Endodermal cell (in vitro differentiated cells): Measurements from ENCODE around the gene PRLH. TPM values are rescaled to one million over a fixed set of nuclear protein-coding genes. Genes with fewer than 3 reads are reported as not detected.

Experiments
- DNase-seq: peaks from one replicate; pipeline ENCODE4 v3.0.0-alpha.2; 2017
- H3K27ac ChIP-seq: 2 replicates; pipeline ENCODE4 v1.5.1; 2013; ENCODE audit warnings: mild to moderate bottlenecking, low read depth, low read length, moderate library complexity
- H3K27me3 ChIP-seq: 2 replicates; pipeline ENCODE4 v1.6.1; 2013; ENCODE audit warnings: mild to moderate bottlenecking, low read length, moderate library complexity; ENCODE audit not compliant: insufficient read depth, control insufficient read depth, poor library complexity, severe bottlenecking
- H3K36me3 ChIP-seq: 2 replicates; pipeline ENCODE4 v1.7.0; 2013; ENCODE audit warnings: mild to moderate bottlenecking, low read length, moderate library complexity; ENCODE audit not compliant: control insufficient read depth, insufficient read depth
- H3K4me1 ChIP-seq: one replicate; pipeline ENCODE4 v1.7.0; 2013; ENCODE audit warnings: low read length; ENCODE audit not compliant: control insufficient read depth, insufficient read depth
- H3K4me3 ChIP-seq: 2 replicates; pipeline ENCODE4 v1.5.1; 2013; ENCODE audit warnings: mild to moderate bottlenecking, low read length, moderate library complexity
- H3K9ac ChIP-seq: 2 replicates; pipeline ENCODE4 v1.6.1; 2013; ENCODE audit warnings: mild to moderate bottlenecking, low read length, moderate library complexity; ENCODE audit not compliant: poor library complexity, severe bottlenecking; ENCODE audit errors: extremely low read depth
- H3K9me3 ChIP-seq: 2 replicates; pipeline ENCODE4 v1.6.1; 2013; ENCODE audit warnings: mild to moderate bottlenecking, low read length, moderate library complexity; ENCODE audit not compliant: control insufficient read depth
- H3K27ac Mint-ChIP-seq: 2 replicates; pipeline ENCODE4 v1.8.0; 2020; ENCODE audit warnings: mixed read lengths
- H3K27me3 Mint-ChIP-seq: 2 replicates; pipeline ENCODE4 v1.8.0; 2021; ENCODE audit warnings: mild to moderate bottlenecking, mixed read lengths; ENCODE audit not compliant: insufficient read depth
- H3K36me3 Mint-ChIP-seq: 2 replicates; pipeline ENCODE4 v1.8.0; 2020; ENCODE audit warnings: low read depth, mixed read lengths
- H3K4me1 Mint-ChIP-seq: 2 replicates; pipeline ENCODE4 v1.8.0; 2020; ENCODE audit warnings: mixed read lengths
- H3K4me3 Mint-ChIP-seq: 2 replicates; pipeline ENCODE4 v1.8.0; 2020; ENCODE audit warnings: mild to moderate bottlenecking, moderate library complexity, mixed read lengths
- H3K9me3 Mint-ChIP-seq: 2 replicates; pipeline ENCODE4 v1.8.0; 2020; ENCODE audit warnings: mild to moderate bottlenecking, mixed read lengths
- CTCF ChIP-seq: fragments of 200-600 bp; sonication (generic); conservative IDR thresholded peaks from 2 replicates; pipeline ENCODE4 v1.5.0; 2021; ENCODE audit warnings: antibody characterized with exemption, mild to moderate bottlenecking
- WGBS, 2 experiments: methylation state at CpG; one replicate each; pipeline versions ENCODE4 v1.1.5 to v1.1.7; 2013; ENCODE audit warnings: missing lambda C conversion rate in 2 of 2, mixed read lengths in 1 of 2; ENCODE audit not compliant: insufficient coverage in 1 of 2, insufficient read length in 1 of 2; 5-methylcytosine and 5-hydroxymethylcytosine counted together
- total RNA-seq, 2 donors: library from RNA; stranded (reverse); fragmentation: NEBNext Ultra II Directional in 1 of 2; extraction: Animal tissue kit (Norgen Biotek cat#: 25700) in 1 of 2; gene quantifications; 2 replicates in 1 of 2; 3 replicates in 1 of 2; pipeline ENCODE4 v1.2.1, GENCODE V29; 2021

PRLH gene
- total RNA-seq, 2 donors from 2014 or later: not detected

GRCh38 chr2:237575869-237576862 lies 9.8 kb downstream of the PRLH start:
- H3K4me1 Mint-ChIP-seq: peaks cover 30% of the 10 kb centered on the region
- Histone ChIP-seq H3K9ac (no peak overlapping the region), H3K36me3 (peaks cover 62% of the 10 kb centered on the region), H3K9me3 (no peaks in the 10 kb centered on the region), H3K4me1 (peaks cover 6% of the 10 kb centered on the region), H3K27me3 (no peaks in the 10 kb centered on the region), H3K4me3 (no peak overlapping the region), H3K27ac (no peak overlapping the region)
- no peak for DNase-seq
- no peak overlapping the region for H3K4me3 Mint-ChIP-seq
- peak overlapping the region; percentile 64 for H3K27ac Mint-ChIP-seq
- 90 to 92% methylated on average over 11 to 27 of the region's 27 CpGs for WGBS, 2 experiments
- H3K9me3 Mint-ChIP-seq: no peaks in the 10 kb centered on the region
- H3K36me3 Mint-ChIP-seq: peaks cover 64% of the 10 kb centered on the region
- TF ChIP-seq CTCF: no peak
- no peaks in the 10 kb centered on the region for H3K27me3 Mint-ChIP-seq

GRCh38 chr2:237576974-237577373 lies 10.6 kb downstream of the PRLH start:
- TF ChIP-seq CTCF: no peak
- Histone ChIP-seq H3K9ac (no peak overlapping the region), H3K36me3 (peaks cover 67% of the 10 kb centered on the region), H3K4me3 (no peak overlapping the region), H3K9me3 (no peaks in the 10 kb centered on the region), H3K27me3 (no peaks in the 10 kb centered on the region), H3K27ac (no peak overlapping the region), H3K4me1 (peaks cover 7% of the 10 kb centered on the region)
- no peak overlapping the region for H3K27ac Mint-ChIP-seq
- no peak for DNase-seq
- H3K4me3 Mint-ChIP-seq: no peak overlapping the region
- H3K9me3 Mint-ChIP-seq: no peaks in the 10 kb centered on the region
- 91 to 95% methylated on average over 4 to 9 of the region's 9 CpGs for WGBS, 2 experiments
- H3K27me3 Mint-ChIP-seq: no peaks in the 10 kb centered on the region
- H3K36me3 Mint-ChIP-seq: peaks cover 67% of the 10 kb centered on the region
- H3K4me1 Mint-ChIP-seq: peaks cover 28% of the 10 kb centered on the region

GRCh38 chr2:237577458-237577857 lies 11.1 kb downstream of the PRLH start:
- no peak for TF ChIP-seq CTCF
- H3K27ac Mint-ChIP-seq: no peak overlapping the region

More at GRCh38 chr2:237577458-237577857, 11.1 kb downstream of the PRLH start:
- H3K27me3 ChIP-seq: no peaks in the 10 kb centered on the region
- Mint-ChIP-seq H3K4me1 (peaks cover 28% of the 10 kb centered on the region), H3K4me3 (no peak overlapping the region), H3K36me3 (peaks cover 70% of the 10 kb centered on the region), H3K27me3 (no peaks in the 10 kb centered on the region), H3K9me3 (no peaks in the 10 kb centered on the region)
- 82 to 93% methylated on average over 4 to 10 of the region's 10 CpGs for WGBS, 2 experiments
- H3K36me3 ChIP-seq: peaks cover 69% of the 10 kb centered on the region
- no peaks in the 10 kb centered on the region for H3K9me3 ChIP-seq
- peaks cover 9% of the 10 kb centered on the region for H3K4me1 ChIP-seq
- H3K4me3 ChIP-seq: no peak overlapping the region
- no peak overlapping the region for H3K9ac ChIP-seq
- DNase-seq: no peak
- no peak overlapping the region for H3K27ac ChIP-seq
